ENCODE measurements around the gene EIF2S1. TPM values are rescaled to one million over a fixed set of nuclear protein-coding genes. Genes with fewer than 3 reads are reported as not detected.

Gene EIF2S1
- total and polyA plus RNA-seq, 2 donors, result 42.7 to 130 TPM

Other genes with a start within 250 kb of the EIF2S1 start
- gene GARIN2, start 170.9 kb upstream of the EIF2S1 start, total RNA-seq, result 0.24 TPM
- 0.05 TPM for gene GARIN2, start 170.9 kb upstream of the EIF2S1 start, polyA plus RNA-seq
- gene PALS1, start 118.9 kb upstream of the EIF2S1 start, total RNA-seq, result 17.3 TPM
- 7.2 TPM for gene PALS1, start 118.9 kb upstream of the EIF2S1 start, polyA plus RNA-seq
- gene ATP6V1D, start 524 bp upstream of the EIF2S1 start, total RNA-seq, result 103 TPM
- gene ATP6V1D, start 524 bp upstream of the EIF2S1 start, polyA plus RNA-seq, result 71.1 TPM
- 34.0 TPM for gene PLEK2, start 51.8 kb downstream of the EIF2S1 start, total RNA-seq
- 22.0 TPM for gene PLEK2, start 51.8 kb downstream of the EIF2S1 start, polyA plus RNA-seq
- gene TMEM229B, start 128.4 kb downstream of the EIF2S1 start, total RNA-seq, result 13.7 TPM
- gene TMEM229B, start 128.4 kb downstream of the EIF2S1 start, polyA plus RNA-seq, result 6.6 TPM
- 2.0 TPM for gene PLEKHH1, start 173.0 kb downstream of the EIF2S1 start, total RNA-seq
- 10.7 TPM for gene PLEKHH1, start 173.0 kb downstream of the EIF2S1 start, polyA plus RNA-seq
- gene PIGH, start 239.9 kb downstream of the EIF2S1 start, total RNA-seq, result 20.7 TPM
- gene PIGH, start 239.9 kb downstream of the EIF2S1 start, polyA plus RNA-seq, result 43.5 TPM